Thyroid gland (tissue), 4 donors: ENCODE measurements around the gene ZNF519. TPM values are rescaled to one million over a fixed set of nuclear protein-coding genes. Genes with fewer than 3 reads are reported as not detected.
A peak's percentile ranks its signal among the peaks of the same experiment; 100 is the strongest.
"Not testable (repeated sequence)": the region's sequence is repeated elsewhere in the genome, so short reads cannot be mapped to it uniquely, and the experiment has no call there.

Experiments used
- DNase-seq, 2 donors: peaks; one replicate each; pipeline ENCODE4 v3.0.0-alpha.2; 2019
- H3K27ac ChIP-seq, 3 donors: fragments of 200-600 bp; sonication (generic); 1 replicate in 2 of 3; 2 replicates in 1 of 3; pipeline ENCODE4 v1.5.1; 2016 to 2019; ENCODE audit warnings: mild to moderate bottlenecking in 1 of 3, moderate library complexity in 1 of 3
- H3K27me3 ChIP-seq: fragments of 200-600 bp; sonication (generic); one replicate; pipeline ENCODE4 v1.5.1; 2019
- H3K36me3 ChIP-seq, 2 donors: fragments of 200-600 bp; sonication (generic); one replicate each; pipeline ENCODE4 v1.5.1; 2016 to 2019
- H3K4me1 ChIP-seq, 2 donors: fragments of 200-600 bp; sonication (generic); one replicate each; pipeline ENCODE4 v1.5.1; 2017 to 2019
- H3K4me3 ChIP-seq, 3 donors: fragments of 200-600 bp; sonication (generic); replicated peaks in 1 of 3; 1 replicate in 2 of 3; 2 replicates in 1 of 3; pipeline ENCODE4 v1.5.1; 2016; ENCODE audit warnings: mild to moderate bottlenecking in 1 of 3
- H3K9me3 ChIP-seq: fragments of 200-600 bp; sonication (generic); one replicate; pipeline ENCODE4 v1.5.1; 2017
- WGBS, 2 donors: methylation state at CpG; one replicate each; pipeline ENCODE4 v1.1.5; 2017; 5-methylcytosine and 5-hydroxymethylcytosine counted together
- intact Hi-C: fragments of 100-400 bp; cut with DNase I; formaldehyde crosslinking; loops from one replicate; pipeline ENCODE4 v1.15.1; 2023
- total RNA-seq, 4 donors: library from RNA; depleted of rRNA; stranded (reverse); fragments of >200 nt; gene quantifications; one replicate each; pipeline ENCODE4 v1.2.3, GENCODE V29; 2016

The ZNF519 gene
- total RNA-seq, 4 donors from 2014 or later: 2.9 to 12.0 (median 8.5) TPM

DNA sequence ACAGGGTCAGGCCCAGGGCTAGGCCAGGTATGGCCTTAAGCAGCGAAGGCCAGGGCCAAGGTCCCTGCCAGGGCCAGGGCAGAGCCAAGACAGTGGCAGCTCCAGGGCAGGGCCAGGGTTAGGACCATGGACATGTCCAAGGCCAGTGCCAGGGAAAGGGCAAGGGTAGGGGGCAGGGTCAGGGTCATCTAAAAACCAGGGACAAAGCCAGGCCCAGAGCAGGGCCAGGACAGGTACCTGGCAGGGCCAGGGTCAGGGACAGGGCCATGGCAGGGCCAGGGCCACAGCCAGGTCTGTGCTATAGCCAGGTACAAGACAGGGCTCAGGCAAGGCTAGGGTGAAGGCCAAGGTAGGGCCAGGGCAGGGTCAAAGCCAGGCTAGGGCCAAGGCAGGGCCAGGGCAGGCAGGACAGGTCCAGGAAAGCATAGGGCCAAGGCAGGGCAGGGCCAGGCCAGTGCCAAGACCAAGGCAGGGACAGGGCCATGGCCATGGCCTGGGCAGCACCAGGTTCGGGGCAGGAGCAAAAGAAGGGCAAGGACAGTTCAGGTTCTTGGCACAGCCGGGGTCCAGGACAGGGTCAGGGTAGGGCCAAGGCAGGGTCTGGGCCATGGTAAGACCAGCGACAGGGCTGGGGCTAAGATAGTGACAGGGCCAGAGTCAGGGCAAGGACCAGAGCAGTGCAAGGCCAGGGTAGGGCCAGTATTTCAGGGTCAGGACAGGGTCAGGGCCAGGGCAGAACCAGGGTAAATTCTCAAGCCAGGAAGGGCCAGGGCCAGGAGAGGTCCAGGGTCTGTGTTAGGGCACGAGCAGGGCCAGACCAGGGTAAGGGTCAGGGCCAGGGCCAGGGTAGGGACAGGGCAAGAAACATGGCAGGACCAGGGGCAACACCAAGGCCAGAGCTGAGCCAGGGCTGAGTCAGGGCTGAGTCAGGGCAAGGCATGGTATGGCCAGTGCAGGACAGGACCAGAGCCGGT is 40.2 kb upstream of the ZNF519 start:
- H3K9me3 ChIP-seq, H3K4me3 ChIP-seq, H3K27ac ChIP-seq, H3K36me3 ChIP-seq, H3K4me1 ChIP-seq, DNase-seq, intact Hi-C loops, H3K27me3 ChIP-seq: not testable (repeated sequence)
- WGBS, 2 donors: 79 to 86% methylated on average over 6 of the region's 6 CpGs

DNA sequence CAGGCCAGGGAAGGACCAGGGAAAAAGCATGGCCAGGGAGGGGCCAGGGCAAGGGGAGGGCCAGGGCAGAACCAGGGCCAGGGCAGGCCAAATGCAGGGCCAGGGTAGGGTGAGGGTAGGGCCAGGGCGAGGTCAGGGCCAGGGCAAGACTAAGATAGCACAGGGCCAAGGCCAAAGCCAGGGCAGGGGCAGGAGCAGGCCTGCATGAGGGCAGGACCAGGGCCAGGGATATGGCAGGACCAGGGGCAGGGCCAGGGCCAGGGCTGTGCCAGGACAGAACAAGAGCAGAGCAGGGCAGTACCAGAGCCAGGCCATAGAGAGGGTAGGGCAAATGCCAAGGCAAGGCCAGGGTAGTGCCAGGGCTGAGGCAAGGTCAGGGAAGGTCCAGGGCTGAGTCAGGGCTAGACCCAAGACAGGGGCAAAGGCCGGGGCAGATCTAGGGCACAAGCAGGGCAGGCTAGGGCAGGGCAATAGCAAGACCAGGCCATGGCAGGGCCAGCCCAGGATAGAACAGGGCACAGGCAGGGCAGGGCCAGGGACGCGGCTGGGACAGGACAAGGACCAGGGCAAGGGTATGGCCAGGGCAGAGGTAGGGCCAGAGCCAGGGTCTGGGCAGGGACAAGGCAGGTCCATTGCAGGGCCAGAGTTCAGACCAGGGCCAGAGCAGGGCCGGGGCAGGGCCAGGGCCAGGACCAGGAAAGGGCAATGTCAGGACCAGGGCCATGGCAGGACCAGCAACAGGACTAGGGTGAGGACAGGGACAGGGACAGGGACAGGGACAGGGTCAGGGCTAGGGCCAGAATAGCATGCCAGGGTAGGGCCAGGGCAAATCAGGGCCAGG is 39.3 kb upstream of the ZNF519 start:
- H3K4me1 ChIP-seq, H3K9me3 ChIP-seq, H3K27me3 ChIP-seq, intact Hi-C loops, H3K4me3 ChIP-seq, DNase-seq, H3K36me3 ChIP-seq, H3K27ac ChIP-seq: not testable (repeated sequence)
- WGBS, 2 donors: 88 to 94% methylated on average over 5 of the region's 5 CpGs

DNA sequence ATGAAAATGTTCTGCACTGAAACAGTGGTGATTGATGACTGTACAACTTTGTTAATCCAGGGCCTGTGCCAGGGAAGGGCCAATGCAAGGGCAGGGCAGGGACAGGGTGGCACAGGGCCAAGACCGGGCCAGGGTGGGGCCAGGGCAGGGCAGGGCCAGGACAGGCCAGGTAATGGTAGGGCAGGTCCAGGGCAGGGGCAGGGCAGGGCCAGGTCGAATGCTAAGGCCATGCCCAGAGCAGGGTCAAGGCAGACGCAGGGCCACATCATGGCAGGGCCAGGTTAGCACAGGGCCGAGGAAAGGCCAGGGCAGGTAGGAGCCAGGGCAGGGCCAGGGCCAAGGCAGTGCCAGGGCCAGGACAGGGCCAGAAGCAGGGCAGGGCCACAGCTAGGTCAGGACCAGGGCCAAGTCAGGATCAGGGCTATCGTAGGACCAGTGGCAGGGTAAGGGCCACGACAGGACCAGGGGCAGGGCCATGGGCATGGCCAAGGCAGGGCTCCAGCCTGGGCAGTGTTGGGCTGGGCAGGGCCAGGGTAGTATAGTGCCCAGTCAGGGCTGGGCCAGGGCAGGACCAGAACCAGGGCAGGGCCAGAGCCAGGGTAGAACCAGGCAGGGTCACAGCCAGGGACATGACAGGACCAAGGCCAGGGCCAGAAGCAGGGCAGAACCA is 38.3 kb upstream of the ZNF519 start:
- H3K27me3 ChIP-seq, H3K4me1 ChIP-seq, H3K36me3 ChIP-seq, H3K4me3 ChIP-seq, DNase-seq, H3K27ac ChIP-seq, H3K9me3 ChIP-seq, intact Hi-C loops: not testable (repeated sequence)
- 58 to 89% methylated on average over 3 to 6 of the region's 6 CpGs for WGBS, 2 donors

DNA sequence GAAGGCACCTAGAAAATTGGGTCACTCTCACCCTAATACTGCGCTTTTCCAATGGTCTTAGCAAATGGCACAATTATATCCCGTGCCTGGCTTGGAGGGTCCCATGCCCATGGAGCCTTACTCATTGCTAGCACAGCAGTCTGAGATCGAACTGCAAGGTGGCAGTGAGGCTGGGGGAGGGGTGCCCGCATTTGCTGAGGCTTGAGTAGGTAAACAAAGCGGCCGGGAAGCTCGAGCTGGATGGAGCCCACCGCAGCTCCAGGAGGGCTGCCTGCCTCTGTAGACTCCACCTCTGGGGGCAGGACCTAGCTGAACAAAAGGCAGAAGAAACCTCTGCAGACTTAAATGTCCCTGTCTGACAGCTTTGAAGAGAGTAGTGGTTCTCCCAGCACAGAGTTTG is 30.7 kb upstream of the ZNF519 start:
- H3K9me3 ChIP-seq, H3K36me3 ChIP-seq, H3K27ac ChIP-seq, H3K4me1 ChIP-seq, H3K4me3 ChIP-seq, DNase-seq, H3K27me3 ChIP-seq, intact Hi-C loops: not testable (repeated sequence)
- 53 to 59% methylated on average over 8 of the region's 8 CpGs for WGBS, 2 donors

DNA sequence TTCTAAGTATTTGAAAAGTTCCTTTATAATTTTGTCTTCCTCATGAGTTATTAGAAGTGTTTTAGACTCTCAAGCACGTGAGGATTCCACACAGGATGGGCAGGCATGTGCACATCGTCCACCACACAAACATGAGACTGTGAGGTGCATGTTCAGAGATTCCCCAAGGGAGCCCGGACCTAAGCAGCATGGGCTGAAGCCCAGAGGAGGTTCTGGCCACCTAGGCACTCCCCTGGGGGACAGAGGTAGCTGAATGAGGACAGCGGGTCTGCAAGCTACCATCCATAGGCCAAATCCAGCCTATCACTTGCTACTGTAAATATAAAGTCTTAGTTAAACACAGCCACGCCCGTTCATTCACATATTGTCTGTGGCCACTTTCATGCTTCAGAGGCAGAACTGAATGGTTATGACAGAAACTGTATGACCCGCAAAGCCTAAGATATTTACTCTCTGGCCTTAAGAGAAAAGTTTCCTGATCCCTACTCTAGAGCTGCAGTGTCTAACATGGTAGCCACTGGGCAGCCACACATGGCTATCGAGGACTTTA is 19.4 kb upstream of the ZNF519 start:
- H3K36me3 ChIP-seq, H3K9me3 ChIP-seq, H3K27me3 ChIP-seq, DNase-seq, H3K4me1 ChIP-seq, H3K27ac ChIP-seq, H3K4me3 ChIP-seq, intact Hi-C loops: not testable (repeated sequence)
- WGBS, 2 donors: 80 to 82% methylated on average over 8 of the region's 8 CpGs

DNA sequence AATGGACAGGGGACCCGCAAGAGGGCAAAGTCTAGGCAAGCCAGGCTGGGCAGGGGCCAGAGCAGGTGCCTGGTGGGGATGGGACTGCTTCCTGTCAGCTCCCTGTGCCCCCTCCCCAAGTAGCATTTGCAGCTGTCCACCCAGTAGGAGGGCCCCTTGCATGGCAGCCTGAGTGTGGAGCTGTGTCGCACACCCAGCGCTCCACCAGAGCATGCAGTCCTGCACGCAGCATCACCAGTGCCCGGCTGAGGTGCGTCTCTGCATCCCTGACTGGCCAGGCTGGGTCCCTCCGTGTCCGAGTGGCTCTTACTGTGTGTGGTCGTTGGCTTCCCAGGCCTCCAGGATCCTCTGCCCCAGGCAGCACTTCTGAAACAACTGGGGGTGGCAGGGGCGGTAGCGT is 18.5 kb upstream of the ZNF519 start:
- H3K4me3 ChIP-seq, DNase-seq, intact Hi-C loops, H3K36me3 ChIP-seq, H3K9me3 ChIP-seq, H3K27me3 ChIP-seq, H3K4me1 ChIP-seq, H3K27ac ChIP-seq: not testable (repeated sequence)
- WGBS, 2 donors: 87 to 95% methylated on average over 5 of the region's 11 CpGs

DNA sequence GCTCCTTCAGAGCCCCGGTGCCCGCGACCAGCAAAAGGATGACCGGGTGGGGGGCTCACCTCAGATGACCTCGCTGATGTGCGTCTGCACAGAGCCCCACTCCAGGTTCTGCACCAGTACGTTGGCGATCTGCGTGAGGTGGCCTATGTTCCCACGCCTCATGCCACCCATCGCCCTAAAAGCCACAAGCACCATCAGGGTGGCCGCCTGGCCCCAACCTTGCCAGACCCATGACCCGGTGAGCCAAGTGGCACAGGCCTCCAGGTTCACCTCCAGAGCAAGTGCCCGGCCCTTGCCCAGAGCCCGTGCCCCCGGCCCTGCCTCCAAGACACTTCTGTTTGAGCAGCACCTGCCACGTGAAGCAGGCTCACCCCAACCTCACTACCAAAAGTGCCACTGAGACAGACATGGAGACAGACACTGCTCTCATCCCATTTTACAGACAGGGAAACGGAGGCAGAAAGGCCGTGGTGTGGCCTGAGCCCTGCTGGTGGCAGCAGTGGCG is 17.7 kb upstream of the ZNF519 start:
- H3K27me3 ChIP-seq, H3K4me1 ChIP-seq, intact Hi-C loops, DNase-seq, H3K36me3 ChIP-seq, H3K4me3 ChIP-seq, H3K9me3 ChIP-seq, H3K27ac ChIP-seq: not testable (repeated sequence)
- 90 to 94% methylated on average over 17 to 19 of the region's 20 CpGs for WGBS, 2 donors

DNA sequence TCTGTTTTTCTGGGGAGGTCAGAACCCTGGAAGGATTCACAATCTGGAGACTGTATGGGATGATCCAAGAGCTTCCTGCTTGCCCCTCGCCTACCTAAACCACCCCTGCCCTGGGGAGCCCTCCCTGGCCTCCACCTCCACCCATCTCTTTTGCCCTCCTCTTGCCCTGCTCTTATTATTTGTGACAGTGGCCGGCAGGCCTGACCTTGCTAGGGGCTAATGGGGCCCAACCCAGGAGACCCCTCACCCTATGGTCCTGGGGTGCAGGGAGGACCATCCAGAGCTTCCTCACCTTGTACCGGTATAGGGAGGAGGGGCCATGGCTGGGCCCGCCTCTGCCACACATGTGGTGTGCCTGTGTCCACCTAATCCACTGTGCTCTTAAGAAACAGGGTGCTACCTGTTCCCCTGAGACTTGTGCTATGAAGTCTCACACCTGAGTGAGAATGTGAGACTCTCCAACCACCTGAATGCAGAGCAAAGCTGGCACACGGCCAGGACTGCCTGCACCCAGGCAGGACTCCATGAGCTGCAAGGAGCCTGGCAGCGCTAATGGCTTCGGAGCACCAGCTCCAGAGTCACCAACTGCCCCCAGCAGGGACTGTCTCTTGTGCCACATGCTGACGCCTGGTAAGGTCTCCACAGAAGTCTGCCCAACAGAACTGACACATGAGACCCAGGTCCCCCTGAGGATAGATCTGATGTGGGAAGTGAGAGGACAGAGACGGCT is 17.1 kb upstream of the ZNF519 start:
- intact Hi-C loops, H3K36me3 ChIP-seq, H3K27ac ChIP-seq, H3K27me3 ChIP-seq, H3K4me3 ChIP-seq, H3K9me3 ChIP-seq, H3K4me1 ChIP-seq: not testable (repeated sequence)
- 46 to 55% methylated on average over 6 of the region's 9 CpGs for WGBS, 2 donors
- DNase-seq: peak; percentile 70 to 78

DNA sequence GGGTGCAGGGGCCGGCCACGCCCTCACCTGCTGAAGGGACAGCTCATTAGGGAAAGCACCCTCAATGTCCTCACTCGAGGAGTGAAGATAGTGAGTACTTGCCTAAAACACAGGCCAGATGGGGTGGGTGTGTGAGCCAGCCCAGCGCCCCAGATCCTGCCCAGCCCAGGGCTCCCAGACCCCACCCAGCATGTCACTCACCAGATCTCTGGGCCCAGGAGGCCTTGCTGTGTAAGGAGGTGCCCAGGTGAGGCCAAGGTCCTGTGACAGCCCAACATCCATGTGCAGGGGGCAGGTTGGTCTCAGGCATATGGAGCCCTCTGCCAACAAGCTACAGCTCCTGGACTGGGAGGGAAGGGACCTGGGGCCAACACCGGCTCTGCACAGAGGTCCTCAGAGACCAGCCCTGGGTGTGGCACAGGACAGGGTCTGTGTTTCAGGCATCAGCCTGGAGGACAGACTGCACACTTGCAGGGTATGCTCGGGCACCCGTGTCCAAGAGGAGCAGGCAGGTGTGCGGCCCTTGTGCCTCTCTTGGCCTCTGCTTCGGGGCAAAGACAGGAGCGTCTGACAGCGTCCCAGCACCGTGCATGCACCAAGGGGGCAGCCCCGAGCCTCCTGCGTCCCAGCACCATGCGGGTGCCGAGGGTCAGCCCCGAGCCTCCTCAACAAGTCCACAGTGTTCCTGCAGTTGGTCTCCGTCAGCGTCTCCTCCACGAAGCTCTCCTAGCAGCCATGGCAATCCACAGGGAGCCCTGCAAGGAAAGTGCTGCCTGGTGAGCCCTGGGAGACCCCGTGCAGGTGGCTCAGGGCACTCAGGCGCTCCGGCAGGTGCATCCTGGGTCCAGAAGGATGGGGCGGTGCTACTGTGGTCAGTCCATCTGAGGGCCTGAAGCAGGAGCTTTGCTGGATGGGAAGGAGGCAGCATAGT is 16.0 kb upstream of the ZNF519 start:
- H3K4me3 ChIP-seq, H3K9me3 ChIP-seq, H3K36me3 ChIP-seq, intact Hi-C loops, H3K27me3 ChIP-seq, H3K27ac ChIP-seq, H3K4me1 ChIP-seq, DNase-seq: not testable (repeated sequence)
- 87 to 89% methylated on average over 3 to 10 of the region's 24 CpGs for WGBS, 2 donors

DNA sequence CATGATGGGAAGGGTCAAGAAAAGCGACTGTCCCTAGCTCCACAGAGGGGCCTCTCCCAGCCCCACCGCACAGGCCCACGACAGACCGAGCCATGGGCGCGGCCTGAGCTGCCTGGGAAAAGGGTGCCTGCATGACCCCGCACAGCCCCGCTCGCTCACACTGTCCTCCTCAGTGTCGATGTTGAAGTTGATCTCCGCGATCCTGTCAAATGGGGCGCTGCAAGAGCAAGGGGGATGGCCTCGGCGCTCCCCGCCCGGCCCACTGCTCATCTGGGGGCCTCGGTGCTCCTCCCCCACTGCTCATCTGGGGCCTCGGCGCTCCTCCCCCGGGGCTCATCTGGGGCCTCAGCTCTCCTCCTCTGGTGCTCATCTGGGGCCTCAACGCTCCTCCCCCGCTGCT is 14.5 kb upstream of the ZNF519 start:
- intact Hi-C loops, H3K4me1 ChIP-seq: not testable (repeated sequence)

More for the DNA sequence above, 14.5 kb upstream of the ZNF519 start:
- H3K36me3 ChIP-seq, DNase-seq, H3K4me3 ChIP-seq, H3K9me3 ChIP-seq, H3K27me3 ChIP-seq, H3K27ac ChIP-seq: not testable (repeated sequence)
- 90 to 91% methylated on average over 14 to 22 of the region's 23 CpGs for WGBS, 2 donors
